MM.1S (cell line): ENCODE results near the gene CDH4.

Source experiments
- DNase-seq: peaks from one replicate; pipeline ENCODE4 v3.0.0-alpha.2; 2015
- H2AFZ ChIP-seq: fragments of 300-600 bp; sonication (generic); 2 replicates; pipeline ENCODE4 v1.6.0; 2016; ENCODE audit warnings: antibody characterized with exemption, low read length
- H3F3A ChIP-seq: fragments of 300-600 bp; sonication (generic); 2 replicates; pipeline ENCODE4 v1.6.1; 2016; ENCODE audit warnings: mild to moderate bottlenecking, antibody characterized with exemption, low read length, moderate library complexity, mixed read lengths; ENCODE audit not compliant: insufficient read depth
- H3K27ac ChIP-seq: fragments of 300-600 bp; sonication (generic); 2 replicates; pipeline ENCODE4 v1.5.1; 2016; ENCODE audit warnings: mild to moderate bottlenecking, low read length
- H3K27me3 ChIP-seq: fragments of 300-600 bp; sonication (generic); replicated peaks from 2 replicates; pipeline ENCODE4 v1.6.0; 2016; ENCODE audit warnings: low read length; ENCODE audit not compliant: insufficient read depth
- H3K36me3 ChIP-seq: fragments of 300-600 bp; sonication (generic); replicated peaks from 2 replicates; pipeline ENCODE4 v1.6.1; 2016; ENCODE audit warnings: mild to moderate bottlenecking, low read length, mixed read lengths; ENCODE audit not compliant: insufficient read depth
- H3K4me1 ChIP-seq: fragments of 300-600 bp; sonication (generic); 2 replicates; pipeline ENCODE4 v1.6.1; 2016; ENCODE audit warnings: low read length, mixed read lengths
- H3K4me2 ChIP-seq: fragments of 300-600 bp; sonication (generic); 2 replicates; pipeline ENCODE4 v1.6.0; 2016; ENCODE audit warnings: low read depth, low read length
- H3K4me3 ChIP-seq: fragments of 300-600 bp; sonication (generic); 2 replicates; pipeline ENCODE4 v1.5.1; 2016; ENCODE audit warnings: low read length, mixed read lengths
- H3K79me2 ChIP-seq: fragments of 300-600 bp; sonication (generic); 2 replicates; pipeline ENCODE4 v1.6.1; 2016; ENCODE audit warnings: mixed run types, low read length, mixed read lengths
- H3K9ac ChIP-seq: fragments of 300-600 bp; sonication (generic); 2 replicates; pipeline ENCODE4 v1.6.1; 2016; ENCODE audit warnings: low read length, mixed read lengths
- H3K9me2 ChIP-seq: fragments of 300-600 bp; sonication (generic); replicated peaks from 2 replicates; pipeline ENCODE4 v1.6.1; 2016; ENCODE audit warnings: mild to moderate bottlenecking, low read length, mixed read lengths; ENCODE audit not compliant: insufficient read depth
- H3K9me3 ChIP-seq: fragments of 300-600 bp; sonication (generic); replicated peaks from 2 replicates; pipeline ENCODE4 v1.6.1; 2016; ENCODE audit warnings: mild to moderate bottlenecking, low read length, mixed read lengths; ENCODE audit not compliant: insufficient read depth
- H4K20me1 ChIP-seq: fragments of 300-600 bp; sonication (generic); 2 replicates; pipeline ENCODE4 v1.6.1; 2016; ENCODE audit warnings: mild to moderate bottlenecking, low read length, moderate library complexity, mixed read lengths; ENCODE audit not compliant: insufficient read depth
- EZH2 ChIP-seq: fragments of 300-600 bp; sonication (generic); optimal IDR thresholded peaks from 2 replicates; pipeline ENCODE3; 2017; ENCODE audit warnings: low read depth, mild to moderate bottlenecking, antibody characterized with exemption, low read length, mixed read lengths
- EZH2phosphoT487 ChIP-seq: fragments of 300-600 bp; sonication (generic); IDR thresholded peaks from 2 replicates; pipeline ENCODE4 v1.6.1; 2018; ENCODE audit warnings: antibody characterized with exemption, low read length
- TF ChIP-seq, protein P1 (sequence below): fragments of 300-600 bp; sonication (generic); IDR thresholded peaks from 2 replicates; pipeline ENCODE4 v1.5.1; 2016; ENCODE audit warnings: antibody characterized with exemption, low read length, mixed read lengths

The CDH4 gene

GRCh38 chr20:61846741-61847419 lies 594.8 kb downstream of the CDH4 start:
- Histone ChIP-seq H3K27me3 (peaks cover 95% of the 10 kb centered on the region), H3K36me3 (no peaks in the 10 kb centered on the region), H3K79me2 (no peaks in the 10 kb centered on the region), H3K4me3 (no peak overlapping the region), H4K20me1 (no peaks in the 10 kb centered on the region), H2AFZ (no peak overlapping the region), H3F3A (no peaks in the 10 kb centered on the region), H3K9ac (no peak overlapping the region), H3K27ac (no peak overlapping the region), H3K4me2 (no peak overlapping the region), H3K4me1 (no peaks in the 10 kb centered on the region), H3K9me3 (no peaks in the 10 kb centered on the region), H3K9me2 (no peaks in the 10 kb centered on the region)
- TF ChIP-seq EZH2phosphoT487 (no peak), EZH2 (no peak)
- TF ChIP-seq, protein P1, sequence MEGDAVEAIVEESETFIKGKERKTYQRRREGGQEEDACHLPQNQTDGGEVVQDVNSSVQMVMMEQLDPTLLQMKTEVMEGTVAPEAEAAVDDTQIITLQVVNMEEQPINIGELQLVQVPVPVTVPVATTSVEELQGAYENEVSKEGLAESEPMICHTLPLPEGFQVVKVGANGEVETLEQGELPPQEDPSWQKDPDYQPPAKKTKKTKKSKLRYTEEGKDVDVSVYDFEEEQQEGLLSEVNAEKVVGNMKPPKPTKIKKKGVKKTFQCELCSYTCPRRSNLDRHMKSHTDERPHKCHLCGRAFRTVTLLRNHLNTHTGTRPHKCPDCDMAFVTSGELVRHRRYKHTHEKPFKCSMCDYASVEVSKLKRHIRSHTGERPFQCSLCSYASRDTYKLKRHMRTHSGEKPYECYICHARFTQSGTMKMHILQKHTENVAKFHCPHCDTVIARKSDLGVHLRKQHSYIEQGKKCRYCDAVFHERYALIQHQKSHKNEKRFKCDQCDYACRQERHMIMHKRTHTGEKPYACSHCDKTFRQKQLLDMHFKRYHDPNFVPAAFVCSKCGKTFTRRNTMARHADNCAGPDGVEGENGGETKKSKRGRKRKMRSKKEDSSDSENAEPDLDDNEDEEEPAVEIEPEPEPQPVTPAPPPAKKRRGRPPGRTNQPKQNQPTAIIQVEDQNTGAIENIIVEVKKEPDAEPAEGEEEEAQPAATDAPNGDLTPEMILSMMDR = no peak
- no peak for DNase-seq

- H3K4me2 ChIP-seq = no peak overlapping the region
- no peaks in the 10 kb centered on the region for H3K9me2 ChIP-seq
- no peak overlapping the region for H3K27ac ChIP-seq
- no peak overlapping the region for H3K4me3 ChIP-seq
- no peak overlapping the region for H3K9ac ChIP-seq
- H3F3A ChIP-seq = no peaks in the 10 kb centered on the region
- H3K36me3 ChIP-seq = no peaks in the 10 kb centered on the region
- H3K4me1 ChIP-seq = no peaks in the 10 kb centered on the region
- TF ChIP-seq EZH2phosphoT487 = no peak
- no peaks in the 10 kb centered on the region for H4K20me1 ChIP-seq
- no peak overlapping the region for H2AFZ ChIP-seq
- H3K27me3 ChIP-seq = peaks cover 95% of the 10 kb centered on the region
- no peaks in the 10 kb centered on the region for H3K79me2 ChIP-seq
- no peak for DNase-seq
- no peaks in the 10 kb centered on the region for H3K9me3 ChIP-seq
These were observed 595.3 kb downstream of the CDH4 start for GRCh38 chr20:61847420-61847748.

DNA sequence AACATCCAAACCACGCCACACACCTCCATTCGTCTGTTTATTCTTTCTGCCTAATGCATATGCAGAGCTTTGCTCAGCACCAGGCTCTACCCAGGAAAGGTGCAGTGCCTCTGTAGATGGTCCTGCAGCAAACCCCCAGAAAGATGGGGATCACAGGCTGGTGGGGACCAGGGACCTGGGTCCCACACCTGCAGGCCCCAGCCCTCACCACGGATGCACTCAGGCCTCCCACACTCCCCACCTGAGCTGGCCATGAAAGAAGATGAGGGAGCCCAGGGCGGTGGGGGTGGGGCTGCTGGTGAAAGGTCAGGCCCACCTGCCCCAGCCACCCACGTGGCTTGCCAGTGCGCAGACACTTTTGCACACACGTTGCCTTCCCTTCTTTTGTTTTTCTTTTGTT lies 595.9 kb downstream of the CDH4 start:
- Histone ChIP-seq H3K4me3 (no peak overlapping the region), H3K4me1 (no peaks in the 10 kb centered on the region), H3K9me3 (no peaks in the 10 kb centered on the region), H3K79me2 (no peaks in the 10 kb centered on the region), H3K27me3 (peaks cover 95% of the 10 kb centered on the region), H3F3A (no peaks in the 10 kb centered on the region), H3K36me3 (no peaks in the 10 kb centered on the region), H3K27ac (no peak overlapping the region), H4K20me1 (no peaks in the 10 kb centered on the region), H2AFZ (no peak overlapping the region), H3K9me2 (no peaks in the 10 kb centered on the region), H3K9ac (no peak overlapping the region), H3K4me2 (no peak overlapping the region)
- TF ChIP-seq, protein P1 = no peak
- TF ChIP-seq EZH2phosphoT487 (no peak), EZH2 (no peak)
- no peak for DNase-seq

DNA sequence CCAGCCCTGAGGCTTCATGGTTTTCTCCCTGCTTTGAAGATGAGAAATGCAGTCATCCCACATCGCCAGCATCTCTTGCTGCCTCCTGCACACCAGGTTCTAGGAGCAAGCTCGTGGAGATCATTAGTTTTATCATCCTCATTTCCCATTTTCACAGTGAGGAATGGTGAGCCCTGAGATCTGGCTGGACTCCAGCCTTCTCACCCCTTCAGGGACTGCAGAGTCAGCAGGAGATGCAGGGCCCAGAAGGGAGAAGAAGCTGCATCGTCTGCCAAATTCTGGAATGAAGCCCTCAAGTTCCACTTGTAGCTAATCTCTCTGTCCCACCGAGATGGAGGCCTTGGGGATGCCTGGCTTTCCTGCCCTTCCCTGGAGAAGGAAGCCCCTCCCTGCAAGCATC lies 596.8 kb downstream of the CDH4 start:
- no peaks in the 10 kb centered on the region for H4K20me1 ChIP-seq
- H3K9ac ChIP-seq = no peak overlapping the region
- no peaks in the 10 kb centered on the region for H3K36me3 ChIP-seq
- no peak overlapping the region for H3K4me3 ChIP-seq
- no peak overlapping the region for H2AFZ ChIP-seq
- H3K9me3 ChIP-seq = no peaks in the 10 kb centered on the region
- no peaks in the 10 kb centered on the region for H3K4me1 ChIP-seq
- TF ChIP-seq EZH2phosphoT487 = no peak
- TF ChIP-seq, protein P1 = no peak
- no peaks in the 10 kb centered on the region for H3F3A ChIP-seq
- H3K27ac ChIP-seq = no peak overlapping the region
- no peak for DNase-seq
- H3K27me3 ChIP-seq = peaks cover 89% of the 10 kb centered on the region
- no peaks in the 10 kb centered on the region for H3K79me2 ChIP-seq
- H3K9me2 ChIP-seq = no peaks in the 10 kb centered on the region
- no peak overlapping the region for H3K4me2 ChIP-seq
